Pericardium fibroblast (primary cell): ENCODE data around the gene ZDHHC5. TPM values are rescaled to one million over a fixed set of nuclear protein-coding genes. Genes with fewer than 3 reads are reported as not detected.

Experiments
- total RNA-seq: library from RNA; depleted of rRNA; stranded (reverse); fragments of >200 nt; gene quantifications from 2 replicates; pipeline ENCODE4 v1.2.3, GENCODE V29; 2015

ZDHHC5 gene
- 33.6 and 41.5 TPM in 2 replicates for total RNA-seq

GRCh38 chr11:57667736-57668433, at the start of gene ZDHHC5:
Gene ZDHHC5, plus strand, starts transcription at chr11:57668114. Its CDS starts 4,977 bp downstream, at chr11:57673091.

GRCh38 chr11:57649826-57650738, 17.8 kb upstream of the ZDHHC5 start, which contains the start of gene YPEL4:
Gene YPEL4, minus strand, starts transcription at chr11:57649912. Its CDS starts 2,805 bp downstream, at chr11:57647107.

GRCh38 chr11:57657194-57658022, 10.5 kb upstream of the ZDHHC5 start, which contains the start of gene CLP1:
Gene CLP1, plus strand, starts transcription at chr11:57657762. Its CDS starts 1,715 bp downstream, at chr11:57659477.

GRCh38 chr11:57711414-57712255, 43.7 kb downstream of the ZDHHC5 start, which contains the start of gene MED19:
Gene MED19, minus strand, starts transcription at chr11:57712215. Its CDS starts 36 bp downstream, at chr11:57712179.

GRCh38 chr11:57712256-57713150, 44.6 kb downstream of the ZDHHC5 start, which contains the start of gene TMX2:
Gene TMX2, plus strand, starts transcription at chr11:57712593. Its CDS starts 26 bp downstream, at chr11:57712619.

GRCh38 chr11:57741132-57742086, 73.5 kb downstream of the ZDHHC5 start, which contains the start of gene SELENOH:
Gene SELENOH, plus strand, starts transcription at chr11:57741491. Its CDS starts 105 bp downstream, at chr11:57741596.

Other genes starting within 250 kb of the ZDHHC5 start
- gene SLC43A3, start 241.0 kb upstream of the ZDHHC5 start, total RNA-seq, result 27.8 and 32.3 TPM in 2 replicates
- 2.1 and 10.6 TPM in 2 replicates for gene RTN4RL2, start 207.6 kb upstream of the ZDHHC5 start, total RNA-seq
- 16.6 and 29.5 TPM in 2 replicates for gene SLC43A1, start 152.4 kb upstream of the ZDHHC5 start, total RNA-seq
- gene TIMM10, start 137.4 kb upstream of the ZDHHC5 start, total RNA-seq, result 11.1 and 23.8 TPM in 2 replicates
- gene SMTNL1, start 130.5 kb upstream of the ZDHHC5 start, total RNA-seq, result not detected in 2 replicates
- 67.3 and 149 TPM in 2 replicates for gene UBE2L6, start 100.4 kb upstream of the ZDHHC5 start, total RNA-seq
- 440 and 806 TPM in 2 replicates for gene SERPING1, start 70.4 kb upstream of the ZDHHC5 start, total RNA-seq
- 1.0 and 1.1 TPM in 2 replicates for gene YPEL4, start 18.2 kb upstream of the ZDHHC5 start, total RNA-seq
- gene CLP1, start 10.4 kb upstream of the ZDHHC5 start, total RNA-seq, result 4.1 and 11.6 TPM in 2 replicates
- gene MED19, start 44.1 kb downstream of the ZDHHC5 start, total RNA-seq, result 18.6 and 26.7 TPM in 2 replicates
- 52.9 and 56.2 TPM in 2 replicates for gene TMX2, start 44.5 kb downstream of the ZDHHC5 start, total RNA-seq
- gene SELENOH, start 73.4 kb downstream of the ZDHHC5 start, total RNA-seq, result 194 and 199 TPM in 2 replicates
- not detected in 2 replicates for gene BTBD18, start 83.7 kb downstream of the ZDHHC5 start, total RNA-seq
- gene CTNND1, start 93.7 kb downstream of the ZDHHC5 start, total RNA-seq, result 44.4 and 72.5 TPM in 2 replicates